A673 (cell line): Measurements from ENCODE around the gene FUT3. TPM values are rescaled to one million over a fixed set of nuclear protein-coding genes. Genes with fewer than 3 reads are reported as not detected.

ENCODE experiments used
- BruUV-seq: library from RNA; stranded (reverse); fragments of 400-500 nt; replicated peaks from 2 replicates; lab custom pipeline; 2021; lab: Mats Ljungman, UMichigan
- CTCF ChIA-PET: fragments of 300-600 bp; sonication (Branson Sonifier 250); formaldehyde crosslinking; loops from one replicate; lab custom pipeline; 2022; ENCODE audit warnings: antibody characterized with exemption; lab: Charles Lee
- POLR2A ChIA-PET: fragments of 300-600 bp; sonication (Branson Sonifier 250); formaldehyde crosslinking; loops from one replicate; lab custom pipeline; 2022; ENCODE audit warnings: antibody characterized with exemption; ENCODE audit not compliant: low non-redundant PET; lab: Charles Lee
- DNase-seq: peaks from one replicate; pipeline ENCODE4 v3.0.0-alpha.2; 2015; ENCODE audit warnings: low spot score
- H3K27ac ChIP-seq: fragments of 200-600 bp; sonication (generic); 2 replicates; pipeline ENCODE4 v1.5.1; 2016; ENCODE audit warnings: mixed run types, low read depth, mild to moderate bottlenecking, mixed read lengths, antibody characterized with exemption, low read length; ENCODE audit not compliant: poor library complexity, severe bottlenecking
- H3K27me3 ChIP-seq: fragments of 200-600 bp; sonication (generic); replicated peaks from 2 replicates; pipeline ENCODE4 v1.6.1; 2017; ENCODE audit warnings: mixed run types, low read depth, mild to moderate bottlenecking, mixed read lengths, antibody characterized with exemption, low read length; ENCODE audit not compliant: insufficient read depth, poor library complexity
- H3K36me3 ChIP-seq: fragments of 200-600 bp; sonication (generic); 2 replicates; pipeline ENCODE4 v1.6.1; 2016; ENCODE audit warnings: mixed run types, mild to moderate bottlenecking, mixed read lengths, antibody characterized with exemption, low read length; ENCODE audit not compliant: insufficient read depth, poor library complexity, severe bottlenecking
- H3K4me1 ChIP-seq: fragments of 200-600 bp; sonication (generic); 2 replicates; pipeline ENCODE4 v1.6.1; 2017; ENCODE audit warnings: mixed run types, mild to moderate bottlenecking, mixed read lengths, antibody characterized with exemption, low read length; ENCODE audit not compliant: insufficient read depth, poor library complexity, severe bottlenecking
- H3K4me3 ChIP-seq: fragments of 200-600 bp; sonication (generic); 2 replicates; pipeline ENCODE4 v1.5.1; 2016; ENCODE audit warnings: low read depth, mixed run types, mild to moderate bottlenecking, mixed read lengths, low read length; ENCODE audit not compliant: poor library complexity, severe bottlenecking
- H3K9me3 ChIP-seq: fragments of 200-600 bp; sonication (generic); 2 replicates; pipeline ENCODE4 v1.6.1; 2016; ENCODE audit warnings: mixed run types, low read depth, mild to moderate bottlenecking, mixed read lengths, antibody characterized with exemption, low read length; ENCODE audit not compliant: poor library complexity, severe bottlenecking
- EZH2 ChIP-seq: fragments of 200-600 bp; sonication (generic); IDR thresholded peaks from 2 replicates; pipeline ENCODE4 v1.6.1; 2017; ENCODE audit warnings: borderline replicate concordance, low read depth, mild to moderate bottlenecking, mixed read lengths, antibody characterized with exemption, low read length; ENCODE audit not compliant: poor library complexity, severe bottlenecking
- intact Hi-C: fragments of 100-400 bp; cut with micrococcal nuclease; formaldehyde crosslinking; loops from one replicate; pipeline ENCODE4 v1.10.0; 2022; ENCODE audit not compliant: unreplicated experiment
- total RNA-seq: library from RNA; stranded (reverse); gene quantifications from 2 replicates; pipeline ENCODE4 v1.2.3, GENCODE V29; 2021
- TF ChIP-seq, protein P1 (sequence below): fragments of 300-800, 200-600 bp; sonication (generic); conservative IDR thresholded peaks from 2 replicates; pipeline ENCODE4 v1.5.1; 2017; ENCODE audit warnings: low read depth, mild to moderate bottlenecking, antibody characterized with exemption, low read length, moderate library complexity, mixed read lengths

FUT3 gene
- total RNA-seq, 1 experiment from 2014 or later = not detected

GRCh38 chr19:5822181-5822844, 28.9 kb downstream of the FUT3 start:
- intact Hi-C loops = no loop called here
- H3K36me3 ChIP-seq = no peaks in the 10 kb centered on the region
- BruUV-seq = no TSS peak
- H3K9me3 ChIP-seq = no peaks in the 10 kb centered on the region
- H3K4me1 ChIP-seq = peaks cover 12% of the 10 kb centered on the region
- CTCF ChIA-PET = interaction anchor here (1.1 kb wide), 1 partner anchor 18 kb away, joined by 3 read pairs; no protein-coding TSS in a partner anchor
- no peak for TF ChIP-seq EZH2
- TF ChIP-seq, protein P1, sequence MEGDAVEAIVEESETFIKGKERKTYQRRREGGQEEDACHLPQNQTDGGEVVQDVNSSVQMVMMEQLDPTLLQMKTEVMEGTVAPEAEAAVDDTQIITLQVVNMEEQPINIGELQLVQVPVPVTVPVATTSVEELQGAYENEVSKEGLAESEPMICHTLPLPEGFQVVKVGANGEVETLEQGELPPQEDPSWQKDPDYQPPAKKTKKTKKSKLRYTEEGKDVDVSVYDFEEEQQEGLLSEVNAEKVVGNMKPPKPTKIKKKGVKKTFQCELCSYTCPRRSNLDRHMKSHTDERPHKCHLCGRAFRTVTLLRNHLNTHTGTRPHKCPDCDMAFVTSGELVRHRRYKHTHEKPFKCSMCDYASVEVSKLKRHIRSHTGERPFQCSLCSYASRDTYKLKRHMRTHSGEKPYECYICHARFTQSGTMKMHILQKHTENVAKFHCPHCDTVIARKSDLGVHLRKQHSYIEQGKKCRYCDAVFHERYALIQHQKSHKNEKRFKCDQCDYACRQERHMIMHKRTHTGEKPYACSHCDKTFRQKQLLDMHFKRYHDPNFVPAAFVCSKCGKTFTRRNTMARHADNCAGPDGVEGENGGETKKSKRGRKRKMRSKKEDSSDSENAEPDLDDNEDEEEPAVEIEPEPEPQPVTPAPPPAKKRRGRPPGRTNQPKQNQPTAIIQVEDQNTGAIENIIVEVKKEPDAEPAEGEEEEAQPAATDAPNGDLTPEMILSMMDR = no peak
- no peak for DNase-seq
- POLR2A ChIA-PET = interaction anchor here (0.6 kb wide), 1 partner anchor 213 kb away, joined by 7 read pairs; no protein-coding TSS in a partner anchor
- H3K27me3 ChIP-seq = no peaks in the 10 kb centered on the region
- H3K4me3 ChIP-seq = no peak overlapping the region
- H3K27ac ChIP-seq = no peak overlapping the region

- no peak overlapping the region for H3K4me3 ChIP-seq
- H3K27me3 ChIP-seq = no peaks in the 10 kb centered on the region
- H3K9me3 ChIP-seq = no peaks in the 10 kb centered on the region
- ChIA-PET POLR2A (interaction anchor here (0.6 kb wide), 1 partner anchor 212 kb away, joined by 7 read pairs; no protein-coding TSS in a partner anchor), CTCF (interaction anchor here (0.7 to 1.1 kb wide), 2 partner anchors 18 to 104 kb away, joined by 3 read pairs; no protein-coding TSS in a partner anchor)
- H3K4me1 ChIP-seq = peaks cover 5% of the 10 kb centered on the region
- H3K27ac ChIP-seq = no peak overlapping the region
- TF ChIP-seq, protein P1 = no peak
- no peak for TF ChIP-seq EZH2
- no peaks in the 10 kb centered on the region for H3K36me3 ChIP-seq
- BruUV-seq = no TSS peak
- intact Hi-C loops = no loop called here
- DNase-seq = no peak
Observed at GRCh38 chr19:5821521-5822180, 29.6 kb downstream of the FUT3 start.

GRCh38 chr19:5820785-5821184, 30.5 kb downstream of the FUT3 start:
- no peaks in the 10 kb centered on the region for H3K9me3 ChIP-seq
- no peaks in the 10 kb centered on the region for H3K27me3 ChIP-seq
- no TSS peak for BruUV-seq
- no peaks in the 10 kb centered on the region for H3K36me3 ChIP-seq
- no peak overlapping the region for H3K27ac ChIP-seq
- TF ChIP-seq, protein P1 = no peak
- no peak for TF ChIP-seq EZH2
- no peaks in the 10 kb centered on the region for H3K4me1 ChIP-seq
- intact Hi-C loops = no loop called here
- DNase-seq = no peak
- CTCF ChIA-PET = interaction anchor here (0.7 kb wide), 1 partner anchor 201 kb away, joined by 6 read pairs; no protein-coding TSS in a partner anchor
- H3K4me3 ChIP-seq = no peak overlapping the region
- POLR2A ChIA-PET = no interaction called here
